IMR-90 (cell line): ENCODE results near the gene RAB34. TPM values are rescaled to one million over a fixed set of nuclear protein-coding genes. Genes with fewer than 3 reads are reported as not detected.

Experiments used
- ATAC-seq: fragments of 200-7000 bp; cut with Tn5 transposase; 2 replicates; pipeline ENCODE4 v1.9.1; 2020; ENCODE audit warnings: low read depth, mild to moderate bottlenecking, moderate library complexity
- BruUV-seq: library from RNA; stranded (reverse); fragments of 400-500 nt; replicated peaks from 2 replicates; lab custom pipeline; 2021; lab: Mats Ljungman, UMichigan
- CTCF ChIA-PET: fragments of 300-600 bp; formaldehyde crosslinking; extraction: SDS; loops from one replicate; lab custom pipeline; 2021; ENCODE audit warnings: antibody characterized with exemption; lab: Yijun Ruan, JAX
- POLR2A ChIA-PET: fragments of 300-600 bp; sonication (Branson Sonifier 250); formaldehyde crosslinking; loops from one replicate; lab custom pipeline; 2022; ENCODE audit warnings: antibody characterized with exemption; ENCODE audit not compliant: unreplicated experiment; lab: Charles Lee
- DNase-seq: peaks from one replicate; pipeline ENCODE4 v3.0.0; 2013
- H2AFZ ChIP-seq: replicated peaks from 2 replicates; pipeline ENCODE3; 2013; ENCODE audit warnings: low read length, mild to moderate bottlenecking; ENCODE audit not compliant: poor library complexity
- H2AK5ac ChIP-seq: 2 replicates; pipeline ENCODE4 v1.6.1; 2013; ENCODE audit warnings: low read depth, low read length, inconsistent platforms
- H2AK9ac ChIP-seq: replicated peaks from 2 replicates; pipeline ENCODE3; 2013; ENCODE audit warnings: mild to moderate bottlenecking, low read depth, low read length, moderate library complexity; ENCODE audit not compliant: poor library complexity
- H2BK120ac ChIP-seq: 2 replicates; pipeline ENCODE4 v1.6.1; 2013; ENCODE audit warnings: low read depth, low read length, inconsistent platforms
- H2BK15ac ChIP-seq: 3 replicates; pipeline ENCODE4 v1.6.1; 2013; ENCODE audit warnings: low read depth, low read length, inconsistent platforms
- H2BK20ac ChIP-seq: 2 replicates; pipeline ENCODE4 v1.6.1; 2013; ENCODE audit warnings: low read depth, mild to moderate bottlenecking, inconsistent platforms, low read length, moderate library complexity
- H2BK5ac ChIP-seq: 2 replicates; pipeline ENCODE4 v1.6.1; 2013; ENCODE audit warnings: mild to moderate bottlenecking, low read depth, low read length, inconsistent platforms; ENCODE audit not compliant: poor library complexity, severe bottlenecking
- H3K14ac ChIP-seq: replicated peaks from 2 replicates; pipeline ENCODE4 v1.6.1; 2013; ENCODE audit warnings: low read depth, low read length, inconsistent platforms
- H3K18ac ChIP-seq: 2 replicates; pipeline ENCODE4 v1.6.1; 2013; ENCODE audit warnings: low read depth, low read length, control low read depth
- H3K23ac ChIP-seq: 2 replicates; pipeline ENCODE4 v1.6.1; 2013; ENCODE audit warnings: low read depth, low read length, inconsistent platforms
- H3K27ac ChIP-seq: 2 replicates; pipeline ENCODE4 v1.5.1; 2013; ENCODE audit warnings: mild to moderate bottlenecking, control low read depth, low read length; ENCODE audit not compliant: insufficient read depth
- H3K27me3 ChIP-seq: 2 replicates; pipeline ENCODE4 v1.6.1; 2013; ENCODE audit warnings: low read length; ENCODE audit not compliant: control insufficient read depth, insufficient read depth
- H3K36me3 ChIP-seq: 2 replicates; pipeline ENCODE4 v1.6.1; 2013; ENCODE audit warnings: low read length, mixed read lengths; ENCODE audit not compliant: control insufficient read depth, insufficient read depth
- H3K4ac ChIP-seq: 2 replicates; pipeline ENCODE4 v1.6.1; 2013; ENCODE audit warnings: low read depth, low read length, inconsistent platforms
- H3K4me1 ChIP-seq: 2 replicates; pipeline ENCODE4 v1.6.1; 2013; ENCODE audit warnings: low read length, mixed read lengths; ENCODE audit not compliant: control insufficient read depth, insufficient read depth
- H3K4me2 ChIP-seq: 2 replicates; pipeline ENCODE4 v1.6.1; 2013; ENCODE audit warnings: low read depth, mild to moderate bottlenecking, control low read depth, low read length, moderate library complexity
- H3K4me3 ChIP-seq: 2 replicates; pipeline ENCODE4 v1.5.1; 2013; ENCODE audit warnings: low read depth, mild to moderate bottlenecking, control low read depth, low read length, moderate library complexity; ENCODE audit not compliant: insufficient read depth
- H3K56ac ChIP-seq: 2 replicates; pipeline ENCODE4 v1.6.1; 2013; ENCODE audit warnings: low read length, inconsistent platforms; ENCODE audit not compliant: insufficient read depth; ENCODE audit errors: extremely low read depth
- H3K79me1 ChIP-seq, 2 experiments: 2 replicates each; pipeline ENCODE4 v1.6.1; 2013; ENCODE audit warnings: low read length in 2 of 2, inconsistent platforms in 1 of 2, low read depth in 1 of 2
- H3K9ac ChIP-seq: 2 replicates; pipeline ENCODE4 v1.6.1; 2013; ENCODE audit warnings: low read depth, low read length, control low read depth
- H3K9me1 ChIP-seq: 2 replicates; pipeline ENCODE4 v1.6.1; 2013; ENCODE audit warnings: low read length, inconsistent platforms; ENCODE audit not compliant: insufficient read depth
- H3K9me3 ChIP-seq: 2 replicates; pipeline ENCODE4 v1.6.1; 2013; ENCODE audit warnings: low read length; ENCODE audit not compliant: control insufficient read depth, insufficient read depth
- H4K20me1 ChIP-seq: 2 replicates; pipeline ENCODE4 v1.6.1; 2013; ENCODE audit warnings: low read length, inconsistent platforms; ENCODE audit not compliant: insufficient read depth
- H4K5ac ChIP-seq: 2 replicates; pipeline ENCODE4 v1.6.1; 2013; ENCODE audit warnings: mild to moderate bottlenecking, low read depth, low read length, control low read depth
- H4K8ac ChIP-seq, 2 experiments: 2 replicates each; pipeline ENCODE4 v1.6.1; 2013; ENCODE audit warnings: low read depth in 2 of 2, low read length in 2 of 2, control low read depth in 1 of 2, inconsistent platforms in 1 of 2
- H4K91ac ChIP-seq: 2 replicates; pipeline ENCODE4 v1.6.1; 2013; ENCODE audit warnings: low read depth, low read length, inconsistent platforms; ENCODE audit not compliant: insufficient read depth
- BHLHE40 ChIP-seq: fragments of 150-350 bp; IDR thresholded peaks from 2 replicates; pipeline ENCODE4 v1.6.1; 2016; ENCODE audit warnings: mild to moderate bottlenecking, low read depth, low read length
- CEBPB ChIP-seq: IDR thresholded peaks from 2 replicates; pipeline ENCODE4 v1.6.1; 2012; ENCODE audit warnings: low read depth, low read length, improper control_type of control experiment
- CHD1 ChIP-seq: IDR thresholded peaks from 2 replicates; pipeline ENCODE4 v1.6.1; 2012; ENCODE audit warnings: low read depth, low read length, improper control_type of control experiment
- CTCF ChIP-seq: conservative IDR thresholded peaks from 2 replicates; pipeline ENCODE4 v1.5.1; 2012; ENCODE audit warnings: mild to moderate bottlenecking, low read depth, low read length, improper control_type of control experiment
- FOS ChIP-seq: fragments of 150-350 bp; IDR thresholded peaks from 2 replicates; pipeline ENCODE4 v1.6.1; 2016; ENCODE audit warnings: low read depth, low read length
- MAFK ChIP-seq: IDR thresholded peaks from 2 replicates; pipeline ENCODE4 v1.6.1; 2012; ENCODE audit warnings: low read depth, low read length, improper control_type of control experiment
- MAZ ChIP-seq: IDR thresholded peaks from 2 replicates; pipeline ENCODE4 v1.6.1; 2012; ENCODE audit warnings: low read depth, mild to moderate bottlenecking, low read length, improper control_type of control experiment, moderate library complexity, borderline replicate concordance
- MXI1 ChIP-seq: IDR thresholded peaks from 2 replicates; pipeline ENCODE4 v1.6.1; 2012; ENCODE audit warnings: low read depth, mild to moderate bottlenecking, low read length, moderate library complexity, borderline replicate concordance
- NFE2L2 ChIP-seq: fragments of 150-350 bp; IDR thresholded peaks from 2 replicates; pipeline ENCODE4 v1.6.1; 2016; ENCODE audit warnings: low read depth, mild to moderate bottlenecking, low read length
- POLR2A ChIP-seq: IDR thresholded peaks from 2 replicates; pipeline ENCODE4 v1.6.1; 2012; ENCODE audit warnings: mild to moderate bottlenecking, low read depth, low read length
- RAD21 ChIP-seq: IDR thresholded peaks from 2 replicates; pipeline ENCODE4 v1.6.1; 2012; ENCODE audit warnings: low read length, improper control_type of control experiment
- RCOR1 ChIP-seq: IDR thresholded peaks from 2 replicates; pipeline ENCODE4 v1.6.1; 2012; ENCODE audit warnings: mild to moderate bottlenecking, low read length, improper control_type of control experiment; ENCODE audit not compliant: insufficient replicate concordance
- RFX5 ChIP-seq: IDR thresholded peaks from 2 replicates; pipeline ENCODE4 v1.8.0; 2012; ENCODE audit warnings: low read depth, mild to moderate bottlenecking, low read length, moderate library complexity
- SMC3 ChIP-seq: fragments of 150-350 bp; IDR thresholded peaks from 2 replicates; pipeline ENCODE4 v1.6.1; 2016; ENCODE audit warnings: low read depth, mild to moderate bottlenecking, antibody characterized with exemption, low read length, moderate library complexity
- WGBS, 2 experiments: methylation state at CpG; one replicate each; pipeline versions ENCODE4 v1.1.5 to v1.1.7; 2013; ENCODE audit warnings: missing lambda C conversion rate in 2 of 2; ENCODE audit not compliant: insufficient read length in 1 of 2; ENCODE audit errors: extremely low coverage in 2 of 2; 5-methylcytosine and 5-hydroxymethylcytosine counted together
- dilution Hi-C: fragments of 300-500 bp; cut with HindIII; formaldehyde crosslinking; loops from one replicate; pipeline ENCODE4 v1.14.3; 2018; ENCODE audit warnings: low sequenced_read_pairs; ENCODE audit not compliant: unreplicated experiment
- in situ Hi-C: fragments of 300-500 bp; cut with MboI; formaldehyde crosslinking; loops from 3 replicates; pipeline ENCODE4 v1.14.3; 2019; ENCODE audit warnings: low sequenced_read_pairs, inconsistent platforms, mixed read lengths
- intact Hi-C: fragments of 100-400 bp; cut with micrococcal nuclease; formaldehyde crosslinking; loops from 2 replicates; pipeline ENCODE4 v1.10.0; 2022
- polyA plus RNA-seq, 3 experiments: library from polyadenylated mRNA; depleted of rRNA; stranded (reverse); fragments of >200 nt; gene quantifications; 2 replicates each; pipeline ENCODE4 v1.2.3, GENCODE V29; 2012; ENCODE audit warnings: low replicate concordance in 1 of 3
- total RNA-seq: library from RNA; depleted of rRNA; stranded (reverse); fragments of >200 nt; gene quantifications from 2 replicates; pipeline ENCODE4 v1.2.3, GENCODE V29; 2012
- TF ChIP-seq, protein P1 (sequence below): fragments of 150-350 bp; IDR thresholded peaks from 2 replicates; pipeline ENCODE4 v1.6.1; 2017; ENCODE audit warnings: mild to moderate bottlenecking, antibody characterized with exemption, low read length, low read depth

The RAB34 gene
- total and polyA plus RNA-seq, 2 of the 4 experiments (the other 2 are of a cell fraction) = 351 to 387 TPM

- no peak overlapping the region for H3K56ac ChIP-seq
- ATAC-seq = no peak
- in situ Hi-C loops = no loop called here
- H3K4ac ChIP-seq = no peak overlapping the region
- CTCF ChIA-PET = interaction anchor here (0.6 kb wide), 1 partner anchor 11 kb away, joined by 3 read pairs; no protein-coding TSS in a partner anchor
- POLR2A ChIA-PET = no interaction called here
- H3K4me1 ChIP-seq = peaks cover 5% of the 10 kb centered on the region
- DNase-seq = no peak
- H2BK5ac ChIP-seq = no peak overlapping the region
- H3K9ac ChIP-seq = no peak overlapping the region
- no peaks in the 10 kb centered on the region for H3K27me3 ChIP-seq
- no peak overlapping the region for H3K27ac ChIP-seq
- H4K91ac ChIP-seq = no peak overlapping the region
- no peak overlapping the region for H2BK20ac ChIP-seq
- no peak overlapping the region for H2AK5ac ChIP-seq
- H4K20me1 ChIP-seq = peaks cover 33% of the 10 kb centered on the region; the same call in 1 of the 2 replicates
- no peaks in the 10 kb centered on the region for H3K9me1 ChIP-seq
- no TSS peak for BruUV-seq
- H3K4me3 ChIP-seq = no peak overlapping the region
- H2BK15ac ChIP-seq = no peak overlapping the region
- no peak overlapping the region for H2BK120ac ChIP-seq
- H3K9me3 ChIP-seq = no peaks in the 10 kb centered on the region
- no peak overlapping the region for H2AFZ ChIP-seq
- H3K36me3 ChIP-seq = peaks cover 37% of the 10 kb centered on the region
- H3K18ac ChIP-seq = no peak overlapping the region
- peaks cover 11 to 64% of the 10 kb centered on the region in 2 experiments; a peak in 3 of 4 replicates for H3K79me1 ChIP-seq
- dilution Hi-C loops = no loop called here
- H4K5ac ChIP-seq = no peak overlapping the region
- H4K8ac ChIP-seq = no peak overlapping the region
- intact Hi-C loops = no loop called here
- no peak overlapping the region for H3K4me2 ChIP-seq
- WGBS, 2 experiments = 93% methylated on average over 3 of the region's 5 CpGs; no CpG with 5 or more reads in 1 of the 2 experiments
- no peak overlapping the region for H3K23ac ChIP-seq
- H3K14ac ChIP-seq = no peak overlapping the region
- no peak overlapping the region for H2AK9ac ChIP-seq
- no peak for TF ChIP-seq SMC3
- no peak for TF ChIP-seq RFX5
- TF ChIP-seq CEBPB = no peak
- no peak for TF ChIP-seq MAFK
- no peak for TF ChIP-seq CTCF
- no peak for TF ChIP-seq RCOR1
- TF ChIP-seq RAD21 = no peak
- no peak for TF ChIP-seq POLR2A
- TF ChIP-seq BHLHE40 = no peak
- no peak for TF ChIP-seq NFE2L2
- no peak for TF ChIP-seq FOS
- no peak for TF ChIP-seq MAZ
- no peak for TF ChIP-seq CHD1
- TF ChIP-seq, protein P1, sequence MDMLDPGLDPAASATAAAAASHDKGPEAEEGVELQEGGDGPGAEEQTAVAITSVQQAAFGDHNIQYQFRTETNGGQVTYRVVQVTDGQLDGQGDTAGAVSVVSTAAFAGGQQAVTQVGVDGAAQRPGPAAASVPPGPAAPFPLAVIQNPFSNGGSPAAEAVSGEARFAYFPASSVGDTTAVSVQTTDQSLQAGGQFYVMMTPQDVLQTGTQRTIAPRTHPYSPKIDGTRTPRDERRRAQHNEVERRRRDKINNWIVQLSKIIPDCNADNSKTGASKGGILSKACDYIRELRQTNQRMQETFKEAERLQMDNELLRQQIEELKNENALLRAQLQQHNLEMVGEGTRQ = no peak
- no peak for TF ChIP-seq MXI1
Measured at GRCh38 chr17:28756049-28756804, 38.6 kb upstream of the RAB34 start.
